A549 (cell line): ENCODE measurements around the gene RAD51B. TPM values are rescaled to one million over a fixed set of nuclear protein-coding genes. Genes with fewer than 3 reads are reported as not detected.

Experiments used
- ATAC-seq, 2 experiments: fragments of 200-7000 bp in 1 of 2; fragments of >200 bp in 1 of 2; cut with Nextera tagmentation in 1 of 2; cut with Tn5 transposase in 1 of 2; 3 replicates each; pipeline versions ENCODE4 v1.8.0 to v1.9.1; 2018 to 2020; ENCODE audit warnings: mild to moderate bottlenecking in 1 of 2, moderate library complexity in 1 of 2
- CTCF ChIA-PET: fragments of 300-600 bp; sonication (Branson Sonifier 250); formaldehyde crosslinking; extraction: SDS; loops from one replicate; lab custom pipeline; 2021; ENCODE audit warnings: antibody characterized with exemption, inconsistent platforms; lab: Yijun Ruan, JAX
- POLR2A ChIA-PET: fragments of 350-600 bp; formaldehyde crosslinking; extraction: SDS; loops from one replicate; lab custom pipeline; 2021; ENCODE audit warnings: antibody characterized with exemption, inconsistent platforms; lab: Yijun Ruan, JAX
- DNase-seq, 2 experiments: peaks; one replicate each; pipeline versions ENCODE4 v3.0.0 to v3.0.0-alpha.2; 2011 to 2016; ENCODE audit warnings: low read depth in 1 of 2, low spot score in 1 of 2
- FAIRE-seq: peaks from 2 replicates; lab custom pipeline; 2011; peaks lifted over from hg19 to GRCh38; lab: Jason Lieb, UNC
- H3K27ac ChIP-seq, 2 experiments: fragments of >200 bp; sonication (Bioruptor Twin); formaldehyde crosslinking; 3 replicates each; pipeline ENCODE4 v1.5.1; 2016 to 2017
- H3K4me1 ChIP-seq: fragments of >200 bp; sonication (Bioruptor Twin); formaldehyde crosslinking; 3 replicates; pipeline ENCODE4 v1.6.1; 2016
- H3K4me2 ChIP-seq: fragments of >200 bp; sonication (Bioruptor Twin); formaldehyde crosslinking; 3 replicates; pipeline ENCODE4 v1.6.1; 2016
- H3K4me3 ChIP-seq: fragments of >200 bp; sonication (Bioruptor Twin); formaldehyde crosslinking; 3 replicates; pipeline ENCODE4 v1.5.1; 2016
- H3K9me3 ChIP-seq: fragments of >200 bp; sonication (Bioruptor Twin); formaldehyde crosslinking; 3 replicates; pipeline ENCODE4 v1.6.1; 2016
- BHLHE40 ChIP-seq: IDR thresholded peaks from 2 replicates; pipeline ENCODE4 v1.6.1; 2012; ENCODE audit warnings: low read depth, low read length, inconsistent platforms
- CHD4 ChIP-seq: fragments of 200-600 bp; sonication (generic); IDR thresholded peaks from 2 replicates; pipeline ENCODE4 v1.6.1; 2016; ENCODE audit warnings: antibody characterized with exemption, mild to moderate bottlenecking, borderline replicate concordance
- EHF ChIP-seq: fragments of 250-450 bp; sonication (Bioruptor Pico); IDR thresholded peaks from 2 replicates; pipeline ENCODE4 v1.5.0; 2020; ENCODE audit warnings: mild to moderate bottlenecking
- EHMT2 ChIP-seq: fragments of 200-600 bp; sonication (generic); IDR thresholded peaks from 2 replicates; pipeline ENCODE4 v1.6.1; 2016; ENCODE audit warnings: antibody characterized with exemption, low read depth, mild to moderate bottlenecking, moderate library complexity
- ESRRA ChIP-seq: fragments of 150-350 bp; IDR thresholded peaks from 2 replicates; pipeline ENCODE4 v1.6.1; 2014; ENCODE audit warnings: mild to moderate bottlenecking, low read length, borderline replicate concordance
- FOSB ChIP-seq: fragments of 250-450 bp; sonication (Bioruptor Pico); IDR thresholded peaks from 2 replicates; pipeline ENCODE4 v1.5.0; 2020; ENCODE audit warnings: mild to moderate bottlenecking, moderate library complexity
- FOSL2 ChIP-seq, 2 experiments: fragments of 450-650 bp in 1 of 2; fragments of >200 bp in 1 of 2; sonication (Bioruptor Twin) in 1 of 2; formaldehyde crosslinking; IDR thresholded peaks; 2 replicates each; pipeline versions ENCODE4 v1.5.0 to v1.6.1; 2016 to 2020; ENCODE audit warnings: mild to moderate bottlenecking in 1 of 2, moderate library complexity in 1 of 2
- FOXS1 ChIP-seq: fragments of 250-450 bp; sonication (Bioruptor Pico); IDR thresholded peaks from 2 replicates; pipeline ENCODE4 v1.5.0; 2020; ENCODE audit warnings: mild to moderate bottlenecking, moderate library complexity
- HDAC2 ChIP-seq: fragments of 200-600 bp; sonication (generic); IDR thresholded peaks from 2 replicates; pipeline ENCODE4 v1.6.1; 2016
- HEYL ChIP-seq: fragments of 250-450 bp; sonication (Bioruptor Pico); IDR thresholded peaks from 2 replicates; pipeline ENCODE4 v1.8.0; 2021; ENCODE audit warnings: mild to moderate bottlenecking, moderate library complexity
- HOXA7 ChIP-seq: fragments of 250-450 bp; sonication (Bioruptor Pico); IDR thresholded peaks from 2 replicates; pipeline ENCODE4 v1.5.0; 2020; ENCODE audit warnings: mild to moderate bottlenecking, moderate library complexity
- HOXB5 ChIP-seq: fragments of 250-450 bp; sonication (Bioruptor Pico); IDR thresholded peaks from 2 replicates; pipeline ENCODE4 v1.5.0; 2020; ENCODE audit warnings: mild to moderate bottlenecking, moderate library complexity
- JUNB ChIP-seq: fragments of >200 bp; sonication (Bioruptor Twin); formaldehyde crosslinking; IDR thresholded peaks from 2 replicates; pipeline ENCODE4 v1.6.1; 2016
- KDM5A ChIP-seq: fragments of 200-600 bp; sonication (generic); IDR thresholded peaks from 2 replicates; pipeline ENCODE4 v1.6.1; 2016; ENCODE audit warnings: antibody characterized with exemption, mild to moderate bottlenecking
- MAFK ChIP-seq: fragments of 450-650 bp; IDR thresholded peaks from 2 replicates; pipeline ENCODE4 v1.6.1; 2014; ENCODE audit not compliant: partially characterized antibody
- NPAS2 ChIP-seq: fragments of 250-450 bp; sonication (Bioruptor Pico); IDR thresholded peaks from 2 replicates; pipeline ENCODE4 v1.8.0; 2022; ENCODE audit warnings: mild to moderate bottlenecking, moderate library complexity, borderline replicate concordance
- NR3C1 ChIP-seq: fragments of >200 bp; sonication (Bioruptor Twin); formaldehyde crosslinking; IDR thresholded peaks from 3 replicates; pipeline ENCODE4 v1.6.1; 2017
- PHF8 ChIP-seq: fragments of 200-600 bp; sonication (generic); IDR thresholded peaks from 2 replicates; pipeline ENCODE4 v1.6.1; 2016; ENCODE audit warnings: low read depth, mild to moderate bottlenecking, antibody characterized with exemption, moderate library complexity, borderline replicate concordance
- RFX5 ChIP-seq: fragments of 450-650 bp; IDR thresholded peaks from 2 replicates; pipeline ENCODE4 v1.7.1; 2014; ENCODE audit warnings: antibody characterized with exemption, mild to moderate bottlenecking, moderate library complexity
- SMC3 ChIP-seq: fragments of >200 bp; sonication (Bioruptor Twin); formaldehyde crosslinking; IDR thresholded peaks from 3 replicates; pipeline ENCODE4 v1.6.1; 2018; ENCODE audit warnings: inconsistent platforms
- SREBF2 ChIP-seq: fragments of 450-650 bp; IDR thresholded peaks from 2 replicates; pipeline ENCODE4 v1.6.1; 2014; ENCODE audit warnings: mild to moderate bottlenecking, moderate library complexity
- TFCP2L1 ChIP-seq: fragments of 250-450 bp; sonication (Bioruptor Pico); IDR thresholded peaks from 2 replicates; pipeline ENCODE4 v1.5.0; 2021; ENCODE audit warnings: mild to moderate bottlenecking
- ZFP36 ChIP-seq: fragments of 450-650 bp; IDR thresholded peaks from 2 replicates; pipeline ENCODE4 v1.6.1; 2014; ENCODE audit warnings: borderline replicate concordance; ENCODE audit not compliant: partially characterized antibody
- ZNF302 ChIP-seq: fragments of 250-450 bp; sonication (Bioruptor Pico); IDR thresholded peaks from 2 replicates; pipeline ENCODE4 v1.9.0; 2021; ENCODE audit warnings: inconsistent platforms, mild to moderate bottlenecking, moderate library complexity
- ZSCAN20 ChIP-seq: fragments of 250-450 bp; sonication (Bioruptor Pico); IDR thresholded peaks from 2 replicates; pipeline ENCODE4 v1.8.0; 2022; ENCODE audit warnings: mild to moderate bottlenecking, moderate library complexity
- WGBS: methylation state at CpG from one replicate; pipeline ENCODE4 v1.1.6; 2017; ENCODE audit errors: missing lambda C conversion rate; 5-methylcytosine and 5-hydroxymethylcytosine counted together
- polyA plus RNA-seq, 4 experiments: library from polyadenylated mRNA; depleted of rRNA in 3 of 4; stranded (reverse); fragments of >200 nt; fragmentation: RNase III in 1 of 4; extraction: RNeasy Plus Mini Kit Qiagen cat#74134 plus additional on column Dnase treatment in 1 of 4; gene quantifications; 2 replicates in 3 of 4; 3 replicates in 1 of 4; pipeline ENCODE4 v1.2.3, GENCODE V29; 2011 to 2017
- TF ChIP-seq, protein P1 (sequence below): fragments of >200 bp; sonication (Bioruptor Twin); formaldehyde crosslinking; IDR thresholded peaks from 2 replicates; pipeline ENCODE4 v1.6.1; 2016
- TF ChIP-seq, protein P2 (sequence below): fragments of 200-600 bp; sonication (generic); IDR thresholded peaks from 2 replicates; pipeline ENCODE4 v1.6.1; 2016; ENCODE audit warnings: antibody characterized with exemption, mild to moderate bottlenecking, moderate library complexity
- TF ChIP-seq, protein P3 (sequence below): IDR thresholded peaks from 2 replicates; pipeline ENCODE4 v1.6.1; 2012; ENCODE audit warnings: low read depth, borderline replicate concordance
- TF ChIP-seq, protein P4 (sequence below): IDR thresholded peaks from 2 replicates; pipeline ENCODE4 v1.6.1; 2012
- TF ChIP-seq, protein P5 (sequence below): IDR thresholded peaks from 2 replicates; pipeline ENCODE4 v1.6.1; 2012

RAD51B gene
- polyA plus RNA-seq, 2 of the 4 experiments (the other 2 are of a cell fraction): 7.2 to 10.8 TPM

DNA sequence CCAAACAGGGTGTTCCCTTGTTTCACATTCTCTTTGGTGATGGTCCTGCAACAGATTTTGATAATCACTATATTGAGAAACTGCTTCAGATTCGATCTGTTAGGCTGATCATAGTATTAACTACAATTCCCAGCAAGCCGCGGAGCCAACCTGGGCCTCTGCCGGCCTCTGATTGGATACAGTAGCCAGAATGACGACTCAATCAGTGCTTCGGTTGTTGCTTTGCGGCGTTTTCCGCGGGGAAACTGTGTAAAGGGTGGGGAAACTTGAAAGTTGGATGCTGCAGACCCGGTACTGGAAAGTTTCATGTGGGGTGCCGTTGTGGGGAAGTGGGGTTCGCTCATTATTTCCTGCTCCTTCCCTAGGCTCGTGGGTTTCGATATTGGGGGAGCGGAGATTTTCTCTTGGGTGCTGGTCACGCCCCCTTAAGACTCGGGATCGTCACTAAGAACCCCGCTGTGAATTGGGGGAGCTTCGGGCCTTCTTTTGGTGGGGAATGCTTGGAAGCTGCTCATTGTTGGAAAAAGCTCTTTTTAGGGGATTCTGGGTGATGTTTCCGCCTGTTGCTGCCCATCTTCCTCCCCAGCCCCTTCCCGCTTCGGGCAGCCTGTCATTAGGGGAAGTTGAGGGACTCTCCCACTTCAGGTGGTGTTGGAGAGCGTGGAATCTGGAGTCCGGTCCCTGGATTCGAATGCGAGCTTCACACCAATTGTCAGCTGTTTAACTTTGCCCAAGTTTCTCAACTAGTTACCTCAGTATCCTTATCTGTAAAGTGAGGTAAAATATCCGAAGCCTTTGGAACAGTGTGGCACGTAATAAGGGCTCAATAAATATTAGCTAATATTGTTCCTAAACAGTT, at the start of gene RAD51B (continued):
- no peak for TF ChIP-seq ESRRA
- TF ChIP-seq FOSL2 (IDR thresholded peaks at IDR 0.05): no peak
- TF ChIP-seq FOSL2 (CRISPR knock-in tag; IDR thresholded peaks at IDR 0.05): no peak
- no peak for TF ChIP-seq EHF (CRISPR knock-in tag)
- TF ChIP-seq NPAS2 (CRISPR knock-in tag): no peak
- TF ChIP-seq BHLHE40: no peak
- no peak for TF ChIP-seq EHMT2
- TF ChIP-seq, protein P1, sequence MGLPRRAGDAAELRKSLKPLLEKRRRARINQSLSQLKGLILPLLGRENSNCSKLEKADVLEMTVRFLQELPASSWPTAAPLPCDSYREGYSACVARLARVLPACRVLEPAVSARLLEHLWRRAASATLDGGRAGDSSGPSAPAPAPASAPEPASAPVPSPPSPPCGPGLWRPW: no peak
- TF ChIP-seq PHF8: peak; percentile 61; the same call in 1 of the 2 replicates
- no peak for TF ChIP-seq HOXA7 (CRISPR knock-in tag)
- TF ChIP-seq RFX5: no peak
- TF ChIP-seq ZSCAN20: no peak
- TF ChIP-seq, protein P2, sequence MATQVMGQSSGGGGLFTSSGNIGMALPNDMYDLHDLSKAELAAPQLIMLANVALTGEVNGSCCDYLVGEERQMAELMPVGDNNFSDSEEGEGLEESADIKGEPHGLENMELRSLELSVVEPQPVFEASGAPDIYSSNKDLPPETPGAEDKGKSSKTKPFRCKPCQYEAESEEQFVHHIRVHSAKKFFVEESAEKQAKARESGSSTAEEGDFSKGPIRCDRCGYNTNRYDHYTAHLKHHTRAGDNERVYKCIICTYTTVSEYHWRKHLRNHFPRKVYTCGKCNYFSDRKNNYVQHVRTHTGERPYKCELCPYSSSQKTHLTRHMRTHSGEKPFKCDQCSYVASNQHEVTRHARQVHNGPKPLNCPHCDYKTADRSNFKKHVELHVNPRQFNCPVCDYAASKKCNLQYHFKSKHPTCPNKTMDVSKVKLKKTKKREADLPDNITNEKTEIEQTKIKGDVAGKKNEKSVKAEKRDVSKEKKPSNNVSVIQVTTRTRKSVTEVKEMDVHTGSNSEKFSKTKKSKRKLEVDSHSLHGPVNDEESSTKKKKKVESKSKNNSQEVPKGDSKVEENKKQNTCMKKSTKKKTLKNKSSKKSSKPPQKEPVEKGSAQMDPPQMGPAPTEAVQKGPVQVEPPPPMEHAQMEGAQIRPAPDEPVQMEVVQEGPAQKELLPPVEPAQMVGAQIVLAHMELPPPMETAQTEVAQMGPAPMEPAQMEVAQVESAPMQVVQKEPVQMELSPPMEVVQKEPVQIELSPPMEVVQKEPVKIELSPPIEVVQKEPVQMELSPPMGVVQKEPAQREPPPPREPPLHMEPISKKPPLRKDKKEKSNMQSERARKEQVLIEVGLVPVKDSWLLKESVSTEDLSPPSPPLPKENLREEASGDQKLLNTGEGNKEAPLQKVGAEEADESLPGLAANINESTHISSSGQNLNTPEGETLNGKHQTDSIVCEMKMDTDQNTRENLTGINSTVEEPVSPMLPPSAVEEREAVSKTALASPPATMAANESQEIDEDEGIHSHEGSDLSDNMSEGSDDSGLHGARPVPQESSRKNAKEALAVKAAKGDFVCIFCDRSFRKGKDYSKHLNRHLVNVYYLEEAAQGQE: no peak
- no peak for TF ChIP-seq FOSB

DNA sequence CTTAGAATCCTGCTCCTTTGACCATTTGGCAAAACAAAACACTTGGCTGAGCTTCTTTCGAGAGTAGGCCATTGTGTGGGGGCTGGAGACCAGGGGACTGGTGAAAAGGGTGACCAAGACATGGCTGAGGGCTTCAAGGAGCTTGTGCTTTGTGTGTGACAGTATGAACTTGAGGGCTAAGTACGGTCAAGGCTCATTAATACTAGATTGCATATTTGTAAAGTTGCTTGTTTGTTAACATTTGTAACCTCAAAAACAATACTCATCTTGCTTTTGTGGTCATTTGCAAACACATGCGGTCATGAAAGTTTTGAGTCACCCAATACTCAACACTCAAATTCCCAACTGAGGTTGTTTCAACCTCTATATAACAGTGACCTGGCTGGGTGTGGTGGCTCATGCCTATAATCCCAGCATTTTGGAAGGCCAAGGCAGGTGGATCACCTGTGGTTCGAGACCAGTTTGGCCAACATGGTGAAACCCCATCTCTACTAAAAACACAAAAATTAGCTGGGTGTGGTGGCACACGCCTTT, 45.7 kb upstream of the RAD51B start:
- no peak for FAIRE-seq

DNA sequence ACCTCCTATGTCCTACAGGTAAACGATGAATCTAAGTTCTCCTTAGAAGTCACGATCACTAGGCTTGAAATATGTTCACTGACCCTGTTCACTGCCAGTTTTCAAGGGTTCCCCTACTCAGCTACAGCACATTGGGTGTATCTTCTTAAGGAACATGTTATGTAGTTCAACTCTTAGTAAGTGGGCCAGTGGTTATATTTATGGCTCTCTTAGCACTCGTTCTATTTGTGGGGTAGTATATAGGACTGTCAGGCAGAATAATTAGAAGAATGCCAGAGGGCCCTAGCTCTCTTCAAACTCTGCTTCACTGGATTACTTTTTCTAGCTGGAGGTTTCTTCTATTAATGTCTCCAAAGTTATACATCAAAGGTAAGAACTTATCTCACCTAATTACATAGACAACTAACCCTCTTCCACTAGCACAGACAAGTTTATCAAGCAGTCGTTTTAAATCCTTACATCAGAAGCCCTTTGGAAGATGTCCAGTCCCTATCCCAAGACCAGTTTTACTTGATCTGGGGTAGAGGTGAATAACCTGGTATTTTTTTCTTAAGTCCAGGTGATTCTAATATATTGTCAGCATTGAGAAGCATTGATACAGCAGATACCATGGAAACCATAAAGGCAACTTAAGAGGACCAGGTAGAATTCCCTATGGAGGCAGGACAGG, 42.8 kb upstream of the RAD51B start:
- no peak for DNase-seq
- Histone ChIP-seq H3K4me3 (no peak overlapping the region), H3K4me1 (no peaks in the 10 kb centered on the region), H3K27ac (no peak overlapping the region), H3K9me3 (no peaks in the 10 kb centered on the region), H3K4me2 (no peak overlapping the region)
- ChIA-PET CTCF (interaction anchor here (0.6 to 1.3 kb wide), 4 partner anchors 10 to 1708 kb away, joined by 3 to 6 read pairs (median 4); partner anchors contain the start of gene PLEKHD1), POLR2A (no interaction called here)
- ATAC-seq: no peak
- FAIRE-seq: no peak
- 73% methylated on average over 4 of the region's 4 CpGs for WGBS
- TF ChIP-seq BHLHE40 (no peak), KDM5A (no peak), HEYL (CRISPR knock-in tag) (no peak), SMC3 (no peak), EHMT2 (no peak), NPAS2 (CRISPR knock-in tag) (no peak), ZNF302 (no peak), CHD4 (no peak), NR3C1 (no peak), ESRRA (no peak), SREBF2 (no peak), ZFP36 (no peak), MAFK (no peak)
- TF ChIP-seq, protein P3, sequence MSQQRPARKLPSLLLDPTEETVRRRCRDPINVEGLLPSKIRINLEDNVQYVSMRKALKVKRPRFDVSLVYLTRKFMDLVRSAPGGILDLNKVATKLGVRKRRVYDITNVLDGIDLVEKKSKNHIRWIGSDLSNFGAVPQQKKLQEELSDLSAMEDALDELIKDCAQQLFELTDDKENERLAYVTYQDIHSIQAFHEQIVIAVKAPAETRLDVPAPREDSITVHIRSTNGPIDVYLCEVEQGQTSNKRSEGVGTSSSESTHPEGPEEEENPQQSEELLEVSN: no peak
- TF ChIP-seq, protein P4, sequence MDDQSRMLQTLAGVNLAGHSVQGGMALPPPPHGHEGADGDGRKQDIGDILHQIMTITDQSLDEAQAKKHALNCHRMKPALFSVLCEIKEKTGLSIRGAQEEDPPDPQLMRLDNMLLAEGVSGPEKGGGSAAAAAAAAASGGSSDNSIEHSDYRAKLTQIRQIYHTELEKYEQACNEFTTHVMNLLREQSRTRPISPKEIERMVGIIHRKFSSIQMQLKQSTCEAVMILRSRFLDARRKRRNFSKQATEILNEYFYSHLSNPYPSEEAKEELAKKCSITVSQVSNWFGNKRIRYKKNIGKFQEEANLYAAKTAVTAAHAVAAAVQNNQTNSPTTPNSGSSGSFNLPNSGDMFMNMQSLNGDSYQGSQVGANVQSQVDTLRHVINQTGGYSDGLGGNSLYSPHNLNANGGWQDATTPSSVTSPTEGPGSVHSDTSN: no peak

More for the DNA sequence above, 45.7 kb upstream of the RAD51B start:
- Histone ChIP-seq H3K27ac (no peak overlapping the region), H3K9me3 (no peaks in the 10 kb centered on the region), H3K4me2 (no peak overlapping the region), H3K4me1 (no peaks in the 10 kb centered on the region), H3K4me3 (no peak overlapping the region)
- TF ChIP-seq TFCP2L1 (CRISPR knock-in tag): no peak
- no peak for TF ChIP-seq ZFP36
- no peak for TF ChIP-seq HDAC2
- TF ChIP-seq HOXB5: no peak
- TF ChIP-seq JUNB: no peak
- TF ChIP-seq, protein P5, sequence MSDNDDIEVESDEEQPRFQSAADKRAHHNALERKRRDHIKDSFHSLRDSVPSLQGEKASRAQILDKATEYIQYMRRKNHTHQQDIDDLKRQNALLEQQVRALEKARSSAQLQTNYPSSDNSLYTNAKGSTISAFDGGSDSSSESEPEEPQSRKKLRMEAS: no peak
- TF ChIP-seq HEYL (CRISPR knock-in tag): no peak
- TF ChIP-seq FOXS1 (CRISPR knock-in tag): no peak
- DNase-seq (no peak), ATAC-seq (no peak)
- ChIA-PET CTCF (interaction anchor here (1.0 kb wide), 1 partner anchor 63 kb away, joined by 3 read pairs; no protein-coding TSS in a partner anchor), POLR2A (no interaction called here)
- 88% methylated on average over 5 of the region's 5 CpGs for whole genome bisulfite sequencing
